Neural progenitor cell (in vitro differentiated cells): ENCODE measurements around the gene GNG7. TPM values are rescaled to one million over a fixed set of nuclear protein-coding genes. Genes with fewer than 3 reads are reported as not detected.

Source experiments
- DNase-seq: peaks from one replicate; pipeline ENCODE4 v3.0.0-alpha.2; 2016; ENCODE audit warnings: low spot score
- H2AFZ ChIP-seq: fragments of 200-600 bp; sonication (generic); replicated peaks from 2 replicates; pipeline ENCODE4 v1.6.1; 2016; ENCODE audit warnings: antibody characterized with exemption
- H3F3A ChIP-seq: fragments of 200-600 bp; sonication (generic); 2 replicates; pipeline ENCODE4 v1.6.1; 2016; ENCODE audit warnings: antibody characterized with exemption, low read depth
- H3K27ac ChIP-seq: fragments of 200-600 bp; sonication (generic); 2 replicates; pipeline ENCODE4 v1.5.1; 2016; ENCODE audit warnings: mild to moderate bottlenecking
- H3K27me3 ChIP-seq: fragments of 200-600 bp; sonication (generic); 2 replicates; pipeline ENCODE4 v1.6.1; 2016; ENCODE audit warnings: mild to moderate bottlenecking, moderate library complexity
- H3K36me3 ChIP-seq: fragments of 200-600 bp; sonication (generic); 2 replicates; pipeline ENCODE4 v1.5.1; 2016
- H3K4me1 ChIP-seq: fragments of 200-600 bp; sonication (generic); 2 replicates; pipeline ENCODE4 v1.6.1; 2016; ENCODE audit warnings: mixed run types
- H3K4me2 ChIP-seq: fragments of 200-600 bp; sonication (generic); 2 replicates; pipeline ENCODE4 v1.6.1; 2016
- H3K4me3 ChIP-seq: fragments of 200-600 bp; sonication (generic); 2 replicates; pipeline ENCODE4 v1.5.1; 2016
- H3K79me2 ChIP-seq: fragments of 200-600 bp; sonication (generic); 2 replicates; pipeline ENCODE4 v1.6.1; 2016; ENCODE audit warnings: low read depth
- H3K9ac ChIP-seq: fragments of 200-600 bp; sonication (generic); 2 replicates; pipeline ENCODE4 v1.6.1; 2016
- H3K9me3 ChIP-seq: fragments of 200-600 bp; sonication (generic); 2 replicates; pipeline ENCODE4 v1.5.1; 2016; ENCODE audit warnings: low read depth
- H4K20me1 ChIP-seq: fragments of 200-600 bp; sonication (generic); 2 replicates; pipeline ENCODE4 v1.6.1; 2016; ENCODE audit warnings: low read depth
- H3K27ac Mint-ChIP-seq: 3 replicates; pipeline ENCODE4 v1.8.0; 2021; ENCODE audit warnings: mixed read lengths
- H3K27me3 Mint-ChIP-seq: 2 replicates; pipeline ENCODE4 v1.8.0; 2022; ENCODE audit warnings: low read depth, mild to moderate bottlenecking, inconsistent platforms, moderate library complexity, mixed read lengths; ENCODE audit not compliant: insufficient read depth
- H3K36me3 Mint-ChIP-seq: 3 replicates; pipeline ENCODE4 v1.8.0; 2021; ENCODE audit warnings: mixed read lengths
- H3K4me1 Mint-ChIP-seq: 3 replicates; pipeline ENCODE4 v1.8.0; 2021; ENCODE audit warnings: mixed read lengths
- H3K4me3 Mint-ChIP-seq: 3 replicates; pipeline ENCODE4 v1.8.0; 2021; ENCODE audit warnings: mild to moderate bottlenecking, moderate library complexity, mixed read lengths
- H3K9me3 Mint-ChIP-seq: 3 replicates; pipeline ENCODE4 v1.8.0; 2020; ENCODE audit warnings: mixed read lengths
- CTCF ChIP-seq: fragments of 200-600 bp; sonication (generic); IDR thresholded peaks from 2 replicates; pipeline ENCODE4 v1.5.1; 2017; ENCODE audit warnings: antibody characterized with exemption, mild to moderate bottlenecking
- EZH2 ChIP-seq: fragments of 200-600 bp; sonication (generic); IDR thresholded peaks from 2 replicates; pipeline ENCODE4 v1.6.1; 2017; ENCODE audit warnings: antibody characterized with exemption, mild to moderate bottlenecking, moderate library complexity
- EZH2phosphoT487 ChIP-seq: fragments of 200-600 bp; sonication (generic); IDR thresholded peaks from 2 replicates; pipeline ENCODE4 v1.6.1; 2017; ENCODE audit warnings: antibody characterized with exemption
- total RNA-seq: library from RNA; depleted of rRNA; stranded (reverse); fragments of >200 nt; gene quantifications from 2 replicates; pipeline ENCODE4 v1.2.3, GENCODE V29; 2015; ENCODE audit warnings: low replicate concordance

GNG7 gene
- total RNA-seq, 1 donor from 2014 or later, result 7.0 TPM

- DNase-seq, result no peak
- H4K20me1 ChIP-seq, result no peaks in the 10 kb centered on the region
- peaks cover 4% of the 10 kb centered on the region for H3K4me1 ChIP-seq
- peaks cover 6% of the 10 kb centered on the region for H3K9me3 Mint-ChIP-seq
- H3K79me2 ChIP-seq, result no peaks in the 10 kb centered on the region
- peaks cover 16% of the 10 kb centered on the region for H3F3A ChIP-seq
- H3K27ac Mint-ChIP-seq, result no peak overlapping the region
- peaks cover 30% of the 10 kb centered on the region for H3K4me1 Mint-ChIP-seq
- peaks cover 4% of the 10 kb centered on the region for H3K27me3 Mint-ChIP-seq
- H3K27me3 ChIP-seq, result no peaks in the 10 kb centered on the region
- H3K4me3 Mint-ChIP-seq, result no peak overlapping the region
- H3K9me3 ChIP-seq, result no peaks in the 10 kb centered on the region
- H3K9ac ChIP-seq, result no peak overlapping the region
- H3K36me3 ChIP-seq, result no peaks in the 10 kb centered on the region
- H2AFZ ChIP-seq, result no peak overlapping the region
- no peak overlapping the region for H3K27ac ChIP-seq
- no peak overlapping the region for H3K4me2 ChIP-seq
- H3K4me3 ChIP-seq, result no peak overlapping the region
- TF ChIP-seq CTCF (no peak), EZH2 (no peak), EZH2phosphoT487 (no peak)
- no peaks in the 10 kb centered on the region for H3K36me3 Mint-ChIP-seq
These were observed 149.0 kb downstream of the GNG7 start for GRCh38 chr19:2553510-2553909.

GRCh38 chr19:2552859-2553258 is 149.6 kb downstream of the GNG7 start:
- H2AFZ ChIP-seq, result no peak overlapping the region
- no peak overlapping the region for H3K9ac ChIP-seq
- no peak overlapping the region for H3K27ac ChIP-seq
- H3K27me3 Mint-ChIP-seq, result peaks cover 4% of the 10 kb centered on the region
- no peaks in the 10 kb centered on the region for H3K79me2 ChIP-seq
- H3K4me3 Mint-ChIP-seq, result no peak overlapping the region
- H3K4me3 ChIP-seq, result no peak overlapping the region
- H3K9me3 ChIP-seq, result no peaks in the 10 kb centered on the region
- peaks cover 30% of the 10 kb centered on the region for H3K4me1 Mint-ChIP-seq
- peaks cover 4% of the 10 kb centered on the region for H3K4me1 ChIP-seq
- no peaks in the 10 kb centered on the region for H3K27me3 ChIP-seq
- TF ChIP-seq CTCF (no peak), EZH2 (no peak), EZH2phosphoT487 (no peak)
- peaks cover 16% of the 10 kb centered on the region for H3F3A ChIP-seq
- H3K4me2 ChIP-seq, result no peak overlapping the region
- no peaks in the 10 kb centered on the region for H4K20me1 ChIP-seq
- peaks cover 6% of the 10 kb centered on the region for H3K9me3 Mint-ChIP-seq
- no peaks in the 10 kb centered on the region for H3K36me3 ChIP-seq
- no peak overlapping the region for H3K27ac Mint-ChIP-seq
- DNase-seq, result no peak
- no peaks in the 10 kb centered on the region for H3K36me3 Mint-ChIP-seq

GRCh38 chr19:2551864-2552185 is 150.7 kb downstream of the GNG7 start:
- Histone ChIP-seq H3K79me2 (no peaks in the 10 kb centered on the region), H4K20me1 (no peaks in the 10 kb centered on the region), H3F3A (peaks cover 20% of the 10 kb centered on the region), H3K9ac (no peak overlapping the region), H3K9me3 (no peaks in the 10 kb centered on the region), H3K4me2 (no peak overlapping the region), H3K4me1 (peaks cover 6% of the 10 kb centered on the region), H2AFZ (no peak overlapping the region), H3K36me3 (no peaks in the 10 kb centered on the region), H3K4me3 (no peak overlapping the region), H3K27me3 (no peaks in the 10 kb centered on the region), H3K27ac (no peak overlapping the region)
- DNase-seq, result no peak
- no peaks in the 10 kb centered on the region for H3K36me3 Mint-ChIP-seq
- H3K27ac Mint-ChIP-seq, result no peak overlapping the region
- H3K4me3 Mint-ChIP-seq, result no peak overlapping the region
- peaks cover under 1% of the 10 kb centered on the region for H3K27me3 Mint-ChIP-seq
- H3K4me1 Mint-ChIP-seq, result peaks cover 31% of the 10 kb centered on the region
- TF ChIP-seq EZH2phosphoT487, result no peak
- no peak for TF ChIP-seq CTCF
- no peak for TF ChIP-seq EZH2
- H3K9me3 Mint-ChIP-seq, result peaks cover 2% of the 10 kb centered on the region
